Renal cortical epithelial cell (primary cell): ENCODE results near the gene ZNF683. TPM values are rescaled to one million over a fixed set of nuclear protein-coding genes. Genes with fewer than 3 reads are reported as not detected.
A peak's percentile ranks its signal among the peaks of the same experiment; 100 is the strongest.
"Not testable (repeated sequence)": the region's sequence is repeated elsewhere in the genome, so short reads cannot be mapped to it uniquely, and the experiment has no call there.

Experiments
- DNase-seq: peaks from one replicate; pipeline ENCODE4 v3.0.0-alpha.2; 2011; ENCODE audit warnings: low read depth
- total RNA-seq: library from RNA; depleted of rRNA; stranded (reverse); fragments of >200 nt; gene quantifications from 2 replicates; pipeline ENCODE4 v1.2.3, GENCODE V29; 2014

Gene ZNF683
- total RNA-seq, 1 donor from 2014 or later, result not detected

DNA sequence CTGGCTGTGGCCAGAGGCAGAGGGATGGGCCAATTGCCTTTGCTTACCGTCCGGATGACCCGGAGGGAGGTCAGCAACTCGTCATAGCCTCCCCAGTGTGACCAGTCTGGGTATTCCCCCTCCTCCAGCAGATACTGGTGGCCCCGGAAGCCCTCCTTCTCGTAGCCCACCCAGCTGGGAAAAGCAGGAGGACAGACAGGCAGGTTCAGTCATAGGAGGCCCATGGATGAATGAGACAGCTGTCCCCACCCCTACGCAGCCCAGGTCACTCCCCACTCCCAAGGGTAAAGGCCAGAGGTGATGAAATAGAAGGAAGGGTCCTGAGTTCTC lies 35.4 kb downstream of the ZNF683 start:
- DNase-seq, result no peak

DNA sequence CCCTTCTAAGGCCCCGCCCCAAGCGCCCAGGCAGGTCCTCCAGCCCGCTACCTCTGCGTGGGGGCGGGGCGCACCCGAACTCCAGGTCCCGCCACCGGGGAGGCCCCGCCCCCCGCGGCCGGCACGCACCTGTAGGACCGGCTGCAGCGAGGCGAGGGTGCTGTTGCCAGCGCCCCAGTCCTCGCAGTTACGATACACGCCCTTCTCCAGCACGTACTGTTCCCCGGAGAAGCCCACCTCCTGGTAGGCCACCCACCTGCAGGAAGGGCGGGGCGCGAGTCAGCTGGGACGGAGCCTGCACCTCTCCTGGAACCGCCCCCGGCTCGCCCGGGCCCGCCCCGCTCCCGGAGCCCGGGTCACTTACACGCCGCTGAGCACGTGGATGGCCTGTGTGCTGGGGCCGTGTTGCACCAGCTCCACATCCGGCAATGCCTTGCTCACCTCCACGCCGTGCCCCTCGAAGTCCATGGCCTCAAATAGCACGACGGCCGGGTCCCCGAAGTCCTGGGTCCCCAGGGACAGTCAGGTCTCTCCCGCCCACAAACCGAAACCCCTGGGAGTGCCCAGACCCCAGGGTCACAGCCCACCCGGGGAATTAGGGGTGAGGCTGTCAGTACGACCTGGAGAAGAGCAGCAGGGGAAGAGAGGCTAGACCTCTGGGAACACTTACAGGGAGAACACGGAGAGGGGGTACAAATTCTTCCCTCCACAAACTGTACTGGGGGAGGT lies 35.9 kb downstream of the ZNF683 start:
- DNase-seq, result no peak

DNA sequence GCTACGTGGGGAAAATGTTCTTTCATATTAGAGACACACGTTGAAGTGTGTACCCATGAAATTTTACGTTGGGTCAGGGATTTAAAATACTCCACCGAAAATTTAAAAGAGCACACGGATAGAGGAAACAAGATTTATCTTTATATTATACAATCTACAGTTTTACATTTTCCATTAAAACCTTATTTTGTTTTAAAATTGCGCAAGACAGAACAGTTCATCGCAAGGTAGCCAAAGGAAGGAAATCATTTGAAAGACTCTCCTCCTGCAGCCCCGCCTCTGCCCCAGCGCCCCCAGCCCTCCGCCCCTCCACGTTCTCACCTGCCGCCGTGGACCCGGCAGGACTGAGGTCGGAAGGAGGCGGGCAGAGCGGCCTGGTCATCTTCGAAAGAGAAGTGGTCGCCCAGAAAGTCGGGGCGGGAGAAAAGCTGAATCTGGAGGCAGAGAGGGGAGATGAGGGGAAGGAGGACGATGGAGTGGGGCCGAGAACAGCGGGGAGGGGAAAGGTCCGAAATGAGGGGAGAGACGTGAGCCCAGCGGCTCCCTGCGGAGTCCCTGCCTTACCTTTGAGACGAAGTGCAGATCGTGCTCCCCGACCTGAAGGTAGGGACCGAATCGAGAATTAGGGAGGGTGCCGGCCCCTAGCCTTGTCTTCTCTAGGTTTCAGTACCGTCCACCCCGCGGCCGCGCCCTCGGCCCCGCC lies 36.6 kb downstream of the ZNF683 start:
- no peak for DNase-seq

DNA sequence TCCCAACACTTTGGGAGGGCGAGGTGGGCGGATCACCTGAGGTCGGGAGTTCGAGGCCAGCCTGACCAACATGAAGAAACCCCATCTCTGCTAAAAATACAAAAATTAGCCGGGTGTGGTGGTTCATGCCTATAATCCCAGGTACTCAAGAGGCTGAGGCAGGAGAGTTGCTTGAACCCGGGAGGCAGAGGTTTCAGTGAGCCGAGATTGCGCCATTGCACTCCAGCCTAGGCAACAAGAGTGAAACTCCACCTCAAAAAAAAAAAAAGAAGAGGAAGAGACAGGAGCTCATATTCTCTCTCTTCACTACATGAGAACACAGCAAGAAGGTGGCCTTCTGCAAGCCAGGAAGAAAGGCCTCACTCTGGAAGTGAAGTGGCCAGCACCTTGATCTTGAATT lies 39.2 kb downstream of the ZNF683 start:
- not testable (repeated sequence) for DNase-seq

DNA sequence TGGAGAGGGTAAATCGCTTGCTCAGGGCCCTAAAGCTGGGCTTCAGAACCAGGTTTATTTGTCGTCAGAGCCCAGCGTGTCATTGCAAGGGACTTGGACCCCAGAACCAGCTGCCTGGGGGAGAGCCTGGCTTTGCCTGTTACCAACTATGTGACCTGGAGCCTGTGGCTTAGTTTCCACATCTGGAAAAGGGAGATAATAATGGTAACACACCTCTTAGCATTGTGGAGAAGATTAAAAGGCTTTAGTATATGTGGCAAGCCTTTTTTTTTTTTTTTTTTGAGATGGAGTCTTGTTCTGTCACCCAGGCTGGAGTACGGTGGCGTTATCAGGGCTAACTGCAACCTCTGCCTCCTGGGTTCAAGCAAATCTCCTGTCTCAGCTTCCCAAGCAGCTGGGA lies 42.3 kb downstream of the ZNF683 start:
- no peak for DNase-seq

DNA sequence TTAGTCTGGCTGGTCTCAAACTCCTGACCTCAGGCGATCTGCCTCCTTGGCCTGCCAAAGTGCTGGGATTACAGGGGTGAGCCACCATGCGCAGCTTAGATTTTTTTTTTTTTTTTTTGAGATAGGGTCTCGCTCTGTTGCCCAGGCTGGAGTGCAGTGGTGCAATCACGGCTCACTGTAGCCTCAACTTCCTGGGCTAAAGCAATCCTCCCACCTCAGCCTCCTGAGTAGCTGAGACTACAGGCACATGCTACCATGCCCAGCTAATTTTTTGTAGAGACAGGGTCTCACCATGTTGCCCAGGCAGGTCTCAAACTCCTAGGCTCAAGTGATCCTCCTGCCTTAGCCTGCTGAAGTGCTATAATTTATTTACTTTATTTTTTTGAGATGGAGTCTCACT lies 43.2 kb downstream of the ZNF683 start:
- not testable (repeated sequence) for DNase-seq

DNA sequence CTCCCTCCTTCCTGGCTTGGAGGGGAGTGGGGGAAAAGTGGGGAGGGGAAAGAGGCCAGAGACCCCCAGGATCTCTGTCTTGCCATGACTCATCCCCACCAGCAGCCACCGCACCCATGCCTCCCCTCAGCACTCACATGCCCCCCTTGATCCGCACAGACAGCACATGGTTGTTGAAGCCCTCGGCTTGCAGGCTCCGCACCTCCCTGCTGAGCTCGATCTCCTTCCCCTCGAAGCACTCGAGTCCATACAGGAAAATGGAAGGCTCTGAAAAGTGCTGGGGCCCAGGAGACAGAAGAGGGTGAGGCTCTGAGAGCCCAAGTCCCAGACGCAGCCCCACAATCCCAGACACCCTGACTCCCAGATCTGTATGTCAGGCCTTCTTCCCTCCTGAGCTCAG lies 44.0 kb downstream of the ZNF683 start:
- DNase-seq, result no peak

DNA sequence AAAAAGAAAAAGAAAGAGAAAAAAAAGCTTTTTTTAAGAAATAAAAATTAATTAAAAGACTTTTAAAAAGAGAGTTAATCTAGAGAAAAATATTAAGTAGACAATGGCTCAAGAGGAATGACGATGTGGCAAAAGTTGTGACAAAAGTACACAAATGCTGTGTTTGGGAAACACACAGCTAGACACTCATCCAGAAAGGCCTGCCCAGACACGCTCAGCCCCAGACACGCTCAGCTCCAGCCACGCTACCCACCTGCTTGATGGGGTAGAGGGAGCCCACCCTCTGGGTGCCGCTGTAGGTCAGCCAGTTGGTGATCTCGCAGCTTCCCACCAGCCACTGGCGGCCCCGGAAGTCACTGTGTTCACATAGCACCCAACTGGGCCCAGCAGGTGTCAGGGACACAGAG lies 44.6 kb downstream of the ZNF683 start:
- no peak for DNase-seq

DNA sequence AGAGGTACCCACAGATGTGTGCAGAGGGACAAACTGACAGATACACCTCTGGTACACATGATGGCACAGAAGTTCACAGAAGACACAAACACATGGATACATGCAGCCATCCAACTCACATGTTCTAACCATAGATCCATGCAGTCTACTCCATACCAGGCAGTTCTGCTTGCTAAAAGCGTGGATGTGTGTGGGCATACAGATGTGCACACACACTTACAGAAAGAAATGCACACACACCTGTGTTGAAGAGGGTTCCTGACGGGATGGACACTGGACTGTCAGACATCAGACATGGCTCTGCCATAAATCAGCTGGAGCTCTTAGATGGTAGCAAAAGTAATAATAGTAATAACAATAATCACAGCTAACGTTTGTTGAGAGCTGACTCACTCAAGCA lies 48.0 kb downstream of the ZNF683 start:
- DNase-seq, result no peak

DNA sequence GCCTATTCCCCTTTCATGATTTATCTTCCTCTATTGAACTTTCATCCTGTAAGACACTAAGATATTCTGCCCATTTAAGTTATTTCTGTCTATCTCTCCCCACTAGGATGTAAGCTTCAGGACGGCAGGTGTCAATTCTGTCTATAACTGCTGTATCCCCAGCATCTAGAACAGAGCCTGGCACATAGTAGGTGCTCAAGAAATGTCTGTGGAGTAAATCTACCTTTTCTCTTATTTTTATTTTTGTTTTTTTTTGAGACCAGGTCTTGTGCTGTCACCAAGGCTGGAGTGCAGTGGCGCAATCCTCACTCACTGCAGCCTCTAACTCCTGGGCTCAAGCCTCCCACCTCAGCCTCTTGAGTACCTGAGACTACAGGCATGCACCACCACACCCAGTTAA lies 49.2 kb downstream of the ZNF683 start:
- no peak for DNase-seq

DNA sequence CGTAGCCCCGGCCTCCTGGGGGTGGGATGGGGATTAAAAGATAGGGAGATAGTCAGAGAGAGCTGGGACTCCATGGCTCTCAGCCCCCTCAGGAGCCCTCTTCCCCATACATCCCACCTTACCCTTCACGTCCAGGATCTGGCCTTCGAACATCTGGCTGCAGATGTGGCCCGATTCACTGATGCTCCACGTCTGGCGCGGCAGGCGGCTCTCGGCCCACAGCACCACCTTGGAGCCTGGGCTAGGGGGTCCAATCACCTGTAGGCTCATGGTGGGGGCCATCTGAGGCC lies 50.6 kb downstream of the ZNF683 start:
- no peak for DNase-seq

DNA sequence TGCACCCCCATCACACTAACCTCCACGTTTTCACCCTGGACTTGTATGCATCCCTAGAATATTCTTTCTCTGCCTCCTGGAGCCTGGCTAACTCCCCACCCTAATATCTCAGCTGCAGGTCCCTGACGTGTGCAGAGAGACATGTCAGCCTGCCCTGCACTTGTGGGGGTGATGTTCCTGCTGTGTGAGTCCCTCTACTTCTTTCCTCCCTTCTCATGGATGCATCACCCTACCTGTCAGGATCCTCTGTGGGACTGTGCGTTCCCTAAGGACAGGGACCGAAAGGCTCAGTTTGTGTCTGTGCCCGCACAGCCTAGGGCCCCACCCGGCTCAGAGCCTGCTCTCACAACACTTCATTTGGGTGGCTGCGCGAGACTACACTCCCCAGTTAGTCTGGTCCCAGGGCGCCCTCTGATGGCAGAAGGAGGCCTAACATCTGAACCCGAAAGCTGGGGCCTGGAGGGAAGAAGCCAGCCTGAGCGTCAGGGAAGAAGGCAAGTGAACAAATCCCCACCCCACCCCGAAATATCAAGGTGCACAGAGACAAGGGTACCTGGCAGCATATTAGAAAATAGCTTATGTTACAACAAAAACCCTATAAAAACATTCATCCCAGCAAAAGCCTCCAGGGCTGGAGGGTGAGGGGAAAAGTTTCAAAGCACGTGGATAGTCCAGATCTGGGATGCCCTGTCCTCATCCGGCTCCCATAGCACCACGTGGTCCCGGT lies 51.1 kb downstream of the ZNF683 start:
- DNase-seq, result peak; percentile 55

DNA sequence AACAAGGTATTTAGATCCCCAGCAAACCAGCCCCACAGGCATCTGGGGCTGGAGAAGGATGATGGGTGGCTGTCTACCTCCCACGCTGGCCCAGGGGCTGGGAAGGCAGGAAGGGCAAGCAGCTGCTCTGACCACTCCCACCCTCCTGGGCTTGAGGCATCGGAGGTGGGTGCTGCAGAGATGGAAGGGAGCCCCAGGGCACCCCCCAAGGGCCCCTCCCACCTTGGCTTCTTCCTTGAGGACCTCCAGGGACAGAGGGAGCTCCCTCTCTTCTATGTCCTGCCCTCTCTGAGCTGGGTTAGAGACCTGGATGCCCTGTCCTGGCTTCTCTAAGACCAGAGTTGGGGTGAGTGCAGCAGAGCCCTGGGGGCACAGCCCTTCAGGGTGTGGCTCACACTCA lies 51.7 kb downstream of the ZNF683 start:
- no peak for DNase-seq

DNA sequence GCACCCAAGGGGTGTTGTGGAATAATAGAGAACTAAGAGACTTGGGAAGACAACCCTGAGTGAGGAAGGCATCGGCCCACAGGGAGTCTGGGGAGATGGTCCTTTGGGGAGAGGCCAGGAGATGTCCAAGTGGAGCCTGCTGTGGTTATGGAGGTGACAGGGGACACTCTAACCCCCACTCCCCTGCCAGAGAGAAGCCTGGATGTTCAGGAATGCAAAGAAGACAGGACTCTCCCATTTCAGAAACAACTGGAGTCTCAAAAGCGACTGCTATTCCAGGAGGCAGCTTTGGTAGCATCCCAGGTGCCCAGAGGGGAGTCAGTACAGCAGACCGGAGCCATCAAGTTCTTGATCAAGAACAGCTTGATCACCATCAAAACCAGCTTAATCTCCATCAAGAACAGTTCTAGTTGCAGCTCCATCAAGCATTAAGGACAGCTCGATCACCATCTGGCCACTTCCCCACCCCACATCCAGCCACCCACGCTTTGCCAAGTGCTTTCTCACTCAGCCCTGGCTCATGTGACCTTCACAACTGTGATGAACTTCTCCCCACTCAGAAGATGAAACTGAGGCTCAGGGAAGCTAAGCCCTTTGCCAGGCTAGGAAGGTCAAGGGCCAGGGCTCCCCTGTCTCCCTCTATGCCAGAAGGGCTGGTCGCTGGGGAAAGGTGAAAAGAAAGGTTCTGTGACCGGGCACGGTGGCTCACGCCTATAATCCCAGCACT lies 54.0 kb downstream of the ZNF683 start:
- DNase-seq, result no peak

DNA sequence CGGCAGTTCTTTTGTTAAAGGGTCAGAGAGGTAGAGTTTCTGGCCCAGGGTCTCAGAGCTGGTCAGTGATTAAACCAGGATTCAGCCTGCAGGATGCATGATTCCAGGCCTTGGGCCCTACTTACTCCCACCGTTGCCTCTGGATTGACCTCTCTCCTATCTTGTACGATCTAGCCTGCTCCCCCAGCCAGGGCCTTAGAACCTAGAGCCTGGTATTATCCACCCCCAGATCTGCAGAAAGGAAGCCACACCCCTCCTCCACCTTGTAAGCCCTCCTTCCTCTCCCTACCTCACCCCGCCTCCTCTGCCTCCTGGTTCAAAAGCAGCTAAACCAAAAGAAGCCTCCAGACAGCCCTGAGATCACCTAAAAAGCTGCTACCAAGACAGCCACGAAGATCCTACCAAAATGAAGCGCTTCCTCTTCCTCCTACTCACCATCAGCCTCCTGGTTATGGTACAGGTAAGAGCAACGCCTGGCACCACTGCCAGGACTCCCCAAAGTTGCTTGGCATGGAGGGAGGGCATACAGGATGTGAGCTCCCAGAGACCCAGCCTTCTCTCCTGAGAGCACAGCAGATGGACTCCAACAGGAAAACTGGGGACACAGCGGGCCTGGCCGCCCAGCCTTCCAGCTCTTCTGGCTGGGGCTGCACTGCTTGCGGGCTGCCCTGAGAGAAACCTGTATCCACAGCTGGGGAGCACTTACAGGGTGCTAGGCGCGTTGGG lies 54.8 kb downstream of the ZNF683 start, which contains the start of gene CD52:
Gene CD52 (plus strand): TSS at position 347 of the 726 bp plus-strand sequence. CDS start 60 bp downstream, at position 407.
- no peak for DNase-seq

DNA sequence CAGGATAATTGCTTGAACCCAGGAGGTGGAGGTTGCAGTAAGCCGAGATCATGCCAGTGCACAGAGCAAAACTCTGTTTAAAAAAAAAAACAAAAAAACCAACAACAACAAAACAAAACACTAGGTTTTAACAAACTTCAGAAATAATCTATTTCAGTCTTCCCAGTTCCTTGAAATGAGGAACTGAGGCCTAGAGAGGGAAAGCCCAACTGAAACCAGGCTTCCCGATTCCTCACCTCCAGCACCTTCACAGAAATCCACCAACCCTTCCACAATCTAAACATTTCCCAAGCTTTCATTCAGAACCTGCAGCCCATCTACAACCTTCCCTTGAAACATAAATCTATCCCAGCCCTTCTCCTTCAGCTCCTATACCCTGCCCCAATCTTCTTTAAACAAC lies 55.4 kb downstream of the ZNF683 start:
- DNase-seq, result no peak

DNA sequence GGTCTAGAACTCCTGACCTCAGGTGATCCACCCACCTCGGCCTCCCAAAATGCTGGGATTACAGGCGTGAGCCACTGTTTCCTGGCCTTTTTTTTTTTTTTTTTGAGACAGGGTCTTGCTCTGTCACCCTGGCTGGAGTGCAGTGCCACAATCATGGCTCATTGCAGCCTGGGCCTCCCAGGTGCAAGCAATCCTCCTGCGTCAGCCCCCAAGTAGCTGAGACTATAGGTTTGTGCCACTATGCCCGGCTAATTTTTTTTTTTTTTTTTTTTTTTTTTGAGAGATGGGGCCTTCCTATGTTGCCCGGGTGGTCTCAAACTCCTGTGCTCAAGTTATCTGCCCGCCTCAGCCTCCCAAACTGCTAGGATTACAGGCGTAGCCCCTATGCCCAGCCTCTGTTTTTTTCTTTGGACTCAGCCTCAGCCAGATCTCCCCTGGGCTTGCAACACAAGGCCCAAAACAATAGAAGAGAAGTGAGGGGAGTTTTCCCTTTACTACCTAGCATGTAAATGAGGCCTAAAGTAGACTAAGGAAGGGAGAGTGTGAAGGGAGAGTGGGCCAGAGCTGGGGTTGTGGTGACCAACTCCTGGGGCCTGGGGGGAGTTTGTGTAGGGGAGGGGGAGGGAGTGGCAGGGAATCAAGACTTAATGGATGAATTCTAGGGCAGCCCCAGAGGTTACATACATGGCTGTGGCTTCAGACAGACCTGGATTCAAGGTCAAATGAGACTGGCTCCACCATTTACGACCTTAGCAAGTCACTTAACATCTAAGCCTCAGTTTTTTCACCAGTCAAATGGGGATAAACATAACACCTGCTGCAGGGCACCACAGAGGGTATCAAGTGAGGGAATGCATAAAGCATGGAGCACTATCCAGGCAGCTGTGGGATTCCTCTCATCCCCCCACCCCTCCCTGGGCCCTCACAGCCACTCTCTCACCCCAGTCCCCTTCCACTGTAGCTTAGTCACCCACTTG lies 56.4 kb downstream of the ZNF683 start:
- no peak for DNase-seq

DNA sequence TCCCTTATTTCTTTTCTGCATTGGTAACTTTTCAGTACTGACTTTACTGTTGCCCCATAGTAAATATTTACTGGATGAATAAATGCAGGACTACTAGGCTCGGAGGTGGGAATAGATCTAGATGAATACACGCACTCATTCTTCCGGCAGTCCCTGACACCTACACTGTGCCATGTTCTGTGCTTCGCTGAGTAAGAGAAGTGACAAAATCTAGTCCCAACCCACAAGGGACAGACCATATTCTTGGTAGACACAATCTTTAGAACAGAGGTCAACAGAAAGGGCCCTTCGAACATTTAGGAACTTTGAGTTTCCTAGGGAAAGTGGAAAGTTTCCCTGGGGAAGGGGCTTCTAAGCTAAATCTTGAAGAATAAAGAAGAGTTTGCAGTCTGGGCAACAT lies 58.0 kb downstream of the ZNF683 start:
- no peak for DNase-seq
